Measurements from ENCODE around the gene TOX3.

TOX3 gene

GRCh38 chr16:52398021-52398420, 148.9 kb downstream of the TOX3 start:
- no peak for DNase-seq (ENCODE audit: low read depth)

GRCh38 chr16:52393448-52393847, 153.5 kb downstream of the TOX3 start:
- DNase-seq (ENCODE audit: low read depth), result no peak

DNA sequence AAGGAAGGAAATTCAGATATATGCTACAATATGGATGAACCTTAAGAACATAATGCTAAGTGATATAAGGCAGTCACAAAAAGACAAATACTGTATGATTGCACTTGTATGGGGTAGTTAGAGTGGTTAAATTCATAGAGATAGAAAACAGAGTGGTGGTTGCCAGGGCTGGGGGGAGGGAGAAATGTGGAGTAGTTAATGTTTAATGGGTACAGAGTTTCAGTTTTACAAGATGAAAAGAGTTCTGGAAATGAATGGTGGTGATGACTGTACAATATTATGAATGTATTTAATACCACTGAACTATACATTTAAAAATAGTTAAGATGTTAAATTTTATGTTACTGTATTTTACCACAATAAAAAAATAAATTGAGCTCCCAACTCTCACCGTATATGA, 157.9 kb downstream of the TOX3 start:
- DNase-seq (ENCODE audit: low read depth), result no peak

Measured in stromal cell of bone marrow (primary cell).